A673 (cell line): ENCODE data around the gene LDLRAD3. TPM values are rescaled to one million over a fixed set of nuclear protein-coding genes. Genes with fewer than 3 reads are reported as not detected.

Source experiments
- BruUV-seq: library from RNA; stranded (reverse); fragments of 400-500 nt; replicated peaks from 2 replicates; lab custom pipeline; 2021; lab: Mats Ljungman, UMichigan
- CTCF ChIA-PET: fragments of 300-600 bp; sonication (Branson Sonifier 250); formaldehyde crosslinking; loops from one replicate; lab custom pipeline; 2022; ENCODE audit warnings: antibody characterized with exemption; lab: Charles Lee
- POLR2A ChIA-PET: fragments of 300-600 bp; sonication (Branson Sonifier 250); formaldehyde crosslinking; loops from one replicate; lab custom pipeline; 2022; ENCODE audit warnings: antibody characterized with exemption; ENCODE audit not compliant: low non-redundant PET; lab: Charles Lee
- DNase-seq: peaks from one replicate; pipeline ENCODE4 v3.0.0-alpha.2; 2015; ENCODE audit warnings: low spot score
- H3K27ac ChIP-seq: fragments of 200-600 bp; sonication (generic); 2 replicates; pipeline ENCODE4 v1.5.1; 2016; ENCODE audit warnings: mixed run types, low read depth, mild to moderate bottlenecking, mixed read lengths, antibody characterized with exemption, low read length; ENCODE audit not compliant: poor library complexity, severe bottlenecking
- H3K27me3 ChIP-seq: fragments of 200-600 bp; sonication (generic); replicated peaks from 2 replicates; pipeline ENCODE4 v1.6.1; 2017; ENCODE audit warnings: mixed run types, low read depth, mild to moderate bottlenecking, mixed read lengths, antibody characterized with exemption, low read length; ENCODE audit not compliant: insufficient read depth, poor library complexity
- H3K36me3 ChIP-seq: fragments of 200-600 bp; sonication (generic); 2 replicates; pipeline ENCODE4 v1.6.1; 2016; ENCODE audit warnings: mixed run types, mild to moderate bottlenecking, mixed read lengths, antibody characterized with exemption, low read length; ENCODE audit not compliant: insufficient read depth, poor library complexity, severe bottlenecking
- H3K4me1 ChIP-seq: fragments of 200-600 bp; sonication (generic); 2 replicates; pipeline ENCODE4 v1.6.1; 2017; ENCODE audit warnings: mixed run types, mild to moderate bottlenecking, mixed read lengths, antibody characterized with exemption, low read length; ENCODE audit not compliant: insufficient read depth, poor library complexity, severe bottlenecking
- H3K4me3 ChIP-seq: fragments of 200-600 bp; sonication (generic); 2 replicates; pipeline ENCODE4 v1.5.1; 2016; ENCODE audit warnings: low read depth, mixed run types, mild to moderate bottlenecking, mixed read lengths, low read length; ENCODE audit not compliant: poor library complexity, severe bottlenecking
- H3K9me3 ChIP-seq: fragments of 200-600 bp; sonication (generic); 2 replicates; pipeline ENCODE4 v1.6.1; 2016; ENCODE audit warnings: mixed run types, low read depth, mild to moderate bottlenecking, mixed read lengths, antibody characterized with exemption, low read length; ENCODE audit not compliant: poor library complexity, severe bottlenecking
- EZH2 ChIP-seq: fragments of 200-600 bp; sonication (generic); IDR thresholded peaks from 2 replicates; pipeline ENCODE4 v1.6.1; 2017; ENCODE audit warnings: borderline replicate concordance, low read depth, mild to moderate bottlenecking, mixed read lengths, antibody characterized with exemption, low read length; ENCODE audit not compliant: poor library complexity, severe bottlenecking
- intact Hi-C: fragments of 100-400 bp; cut with micrococcal nuclease; formaldehyde crosslinking; loops from one replicate; pipeline ENCODE4 v1.10.0; 2022; ENCODE audit not compliant: unreplicated experiment
- total RNA-seq: library from RNA; stranded (reverse); gene quantifications from 2 replicates; pipeline ENCODE4 v1.2.3, GENCODE V29; 2021
- TF ChIP-seq, protein P1 (sequence below): fragments of 300-800, 200-600 bp; sonication (generic); conservative IDR thresholded peaks from 2 replicates; pipeline ENCODE4 v1.5.1; 2017; ENCODE audit warnings: low read depth, mild to moderate bottlenecking, antibody characterized with exemption, low read length, moderate library complexity, mixed read lengths

LDLRAD3 gene
- total RNA-seq, 1 experiment from 2014 or later, result 13.1 TPM

GRCh38 chr11:36094164-36094563, 150.3 kb downstream of the LDLRAD3 start:
- no peaks in the 10 kb centered on the region for H3K9me3 ChIP-seq
- ChIA-PET POLR2A (no interaction called here), CTCF (no interaction called here)
- H3K4me3 ChIP-seq, result no peak overlapping the region
- no peak for TF ChIP-seq EZH2
- TF ChIP-seq, protein P1, sequence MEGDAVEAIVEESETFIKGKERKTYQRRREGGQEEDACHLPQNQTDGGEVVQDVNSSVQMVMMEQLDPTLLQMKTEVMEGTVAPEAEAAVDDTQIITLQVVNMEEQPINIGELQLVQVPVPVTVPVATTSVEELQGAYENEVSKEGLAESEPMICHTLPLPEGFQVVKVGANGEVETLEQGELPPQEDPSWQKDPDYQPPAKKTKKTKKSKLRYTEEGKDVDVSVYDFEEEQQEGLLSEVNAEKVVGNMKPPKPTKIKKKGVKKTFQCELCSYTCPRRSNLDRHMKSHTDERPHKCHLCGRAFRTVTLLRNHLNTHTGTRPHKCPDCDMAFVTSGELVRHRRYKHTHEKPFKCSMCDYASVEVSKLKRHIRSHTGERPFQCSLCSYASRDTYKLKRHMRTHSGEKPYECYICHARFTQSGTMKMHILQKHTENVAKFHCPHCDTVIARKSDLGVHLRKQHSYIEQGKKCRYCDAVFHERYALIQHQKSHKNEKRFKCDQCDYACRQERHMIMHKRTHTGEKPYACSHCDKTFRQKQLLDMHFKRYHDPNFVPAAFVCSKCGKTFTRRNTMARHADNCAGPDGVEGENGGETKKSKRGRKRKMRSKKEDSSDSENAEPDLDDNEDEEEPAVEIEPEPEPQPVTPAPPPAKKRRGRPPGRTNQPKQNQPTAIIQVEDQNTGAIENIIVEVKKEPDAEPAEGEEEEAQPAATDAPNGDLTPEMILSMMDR, result no peak
- H3K27ac ChIP-seq, result no peak overlapping the region
- no TSS peak for BruUV-seq
- no peaks in the 10 kb centered on the region for H3K36me3 ChIP-seq
- H3K4me1 ChIP-seq, result peaks cover 19% of the 10 kb centered on the region
- no peak for DNase-seq
- intact Hi-C loops, result no loop called here
- H3K27me3 ChIP-seq, result no peaks in the 10 kb centered on the region

- peaks cover 19% of the 10 kb centered on the region for H3K4me1 ChIP-seq
- POLR2A ChIA-PET, result no interaction called here
These were observed 151.9 kb downstream of the LDLRAD3 start for GRCh38 chr11:36095716-36096115.

GRCh38 chr11:36097219-36097650, 153.4 kb downstream of the LDLRAD3 start:
- no peaks in the 10 kb centered on the region for H3K27me3 ChIP-seq
- H3K4me1 ChIP-seq, result peaks cover 8% of the 10 kb centered on the region
- H3K36me3 ChIP-seq, result no peaks in the 10 kb centered on the region
- intact Hi-C loops, result no loop called here
- no peak overlapping the region for H3K4me3 ChIP-seq
- BruUV-seq, result no TSS peak
- ChIA-PET CTCF (no interaction called here), POLR2A (no interaction called here)
- TF ChIP-seq, protein P1, result no peak
- no peak for TF ChIP-seq EZH2
- no peak for DNase-seq
- no peak overlapping the region for H3K27ac ChIP-seq
- no peaks in the 10 kb centered on the region for H3K9me3 ChIP-seq

More at GRCh38 chr11:36095716-36096115, 151.9 kb downstream of the LDLRAD3 start:
- no peak for DNase-seq
- no peak for TF ChIP-seq EZH2
- TF ChIP-seq, protein P1, result no peak
- intact Hi-C loops, result no loop called here
- Histone ChIP-seq H3K27ac (no peak overlapping the region), H3K27me3 (no peaks in the 10 kb centered on the region), H3K9me3 (no peaks in the 10 kb centered on the region), H3K36me3 (no peaks in the 10 kb centered on the region), H3K4me3 (no peak overlapping the region)
- no TSS peak for BruUV-seq
- CTCF ChIA-PET, result no interaction called here
